GM23338 (cell line): ENCODE results near the gene BAZ1B. TPM values are rescaled to one million over a fixed set of nuclear protein-coding genes. Genes with fewer than 3 reads are reported as not detected.

Source experiments
- ATAC-seq: fragments of 200-7000 bp; cut with Tn5 transposase; 3 replicates; pipeline ENCODE4 v1.9.1; 2020
- DNase-seq: peaks from one replicate; pipeline ENCODE4 v3.0.0-alpha.2; 2015; ENCODE audit warnings: low spot score
- H2AFZ ChIP-seq: fragments of 200-600 bp; sonication (generic); 2 replicates; pipeline ENCODE4 v1.8.0; 2016; ENCODE audit warnings: antibody characterized with exemption, mild to moderate bottlenecking, moderate library complexity
- H3F3A ChIP-seq: fragments of 200-600 bp; sonication (generic); replicated peaks from 2 replicates; pipeline ENCODE4 v1.8.0; 2017; ENCODE audit warnings: antibody characterized with exemption, mixed run types, low read depth
- H3K27ac ChIP-seq: fragments of 200-600 bp; sonication (generic); 2 replicates; pipeline ENCODE4 v1.6.1; 2016; ENCODE audit warnings: low read depth
- H3K27me3 ChIP-seq: fragments of 200-600 bp; sonication (generic); 2 replicates; pipeline ENCODE4 v1.8.0; 2016; ENCODE audit warnings: mild to moderate bottlenecking, mixed run types, moderate library complexity; ENCODE audit not compliant: insufficient read depth
- H3K36me3 ChIP-seq: fragments of 200-600 bp; sonication (generic); 2 replicates; pipeline ENCODE4 v1.8.0; 2016; ENCODE audit warnings: mild to moderate bottlenecking; ENCODE audit not compliant: insufficient read depth
- H3K4me1 ChIP-seq: fragments of 200-600 bp; sonication (generic); 2 replicates; pipeline ENCODE4 v1.8.0; 2016; ENCODE audit warnings: mild to moderate bottlenecking, moderate library complexity; ENCODE audit not compliant: insufficient read depth
- H3K4me2 ChIP-seq: fragments of 200-600 bp; sonication (generic); 2 replicates; pipeline ENCODE4 v1.7.1; 2017; ENCODE audit warnings: mixed run types
- H3K4me3 ChIP-seq: fragments of 200-600 bp; sonication (generic); 2 replicates; pipeline ENCODE4 v1.6.1; 2016; ENCODE audit warnings: mixed run types
- H3K79me2 ChIP-seq: fragments of 200-600 bp; sonication (generic); replicated peaks from 2 replicates; pipeline ENCODE4 v1.8.0; 2017; ENCODE audit warnings: mild to moderate bottlenecking; ENCODE audit not compliant: insufficient read depth
- H3K9me2 ChIP-seq: fragments of 200-600 bp; sonication (generic); 2 replicates; pipeline ENCODE4 v1.8.0; 2017; ENCODE audit not compliant: insufficient read depth
- H4K20me1 ChIP-seq: fragments of 200-600 bp; sonication (generic); replicated peaks from 2 replicates; pipeline ENCODE4 v1.8.0; 2017; ENCODE audit warnings: mild to moderate bottlenecking; ENCODE audit not compliant: insufficient read depth
- H3K27ac Mint-ChIP-seq: 2 replicates; pipeline ENCODE4 v1.8.0; 2020; ENCODE audit warnings: inconsistent platforms, mild to moderate bottlenecking, moderate library complexity, mixed read lengths
- H3K27me3 Mint-ChIP-seq: 3 replicates; pipeline ENCODE4 v1.8.0; 2022; ENCODE audit warnings: low read depth, mild to moderate bottlenecking, moderate library complexity, mixed read lengths, inconsistent platforms; ENCODE audit not compliant: insufficient read depth, poor library complexity
- H3K36me3 Mint-ChIP-seq: 3 replicates; pipeline ENCODE4 v1.8.0; 2021; ENCODE audit warnings: low read depth, mild to moderate bottlenecking, inconsistent platforms, moderate library complexity, mixed read lengths
- H3K4me1 Mint-ChIP-seq: 3 replicates; pipeline ENCODE4 v1.8.0; 2020; ENCODE audit warnings: mild to moderate bottlenecking, inconsistent platforms, mixed read lengths
- H3K4me3 Mint-ChIP-seq: 3 replicates; pipeline ENCODE4 v1.8.0; 2021; ENCODE audit warnings: moderate library complexity, mild to moderate bottlenecking, inconsistent platforms, mixed read lengths
- H3K9me3 Mint-ChIP-seq: 3 replicates; pipeline ENCODE4 v1.8.0; 2020; ENCODE audit warnings: moderate library complexity, mild to moderate bottlenecking, inconsistent platforms, mixed read lengths
- CREB1 ChIP-seq: fragments of 250-450 bp; sonication (Bioruptor Pico); IDR thresholded peaks from 2 replicates; pipeline ENCODE4 v1.5.0; 2020; ENCODE audit warnings: low read depth, mild to moderate bottlenecking, moderate library complexity
- EZH2phosphoT487 ChIP-seq: fragments of 200-600 bp; sonication (generic); IDR thresholded peaks from one replicate; pipeline ENCODE4 v1.8.1; 2018; ENCODE audit warnings: antibody characterized with exemption; ENCODE audit not compliant: unreplicated experiment
- JUNB ChIP-seq: IDR thresholded peaks from one replicate; pipeline ENCODE4 v1.6.1; 2016; ENCODE audit warnings: antibody characterized with exemption; ENCODE audit not compliant: unreplicated experiment
- NANOG ChIP-seq: IDR thresholded peaks from 2 replicates; pipeline ENCODE4 v1.6.1; 2016; ENCODE audit warnings: antibody characterized with exemption, borderline replicate concordance
- POLR2AphosphoS5 ChIP-seq: IDR thresholded peaks from 2 replicates; pipeline ENCODE4 v1.6.1; 2016; ENCODE audit warnings: antibody characterized with exemption, low read depth
- REST ChIP-seq: IDR thresholded peaks from one replicate; pipeline ENCODE4 v1.6.1; 2018; ENCODE audit warnings: antibody characterized with exemption; ENCODE audit not compliant: unreplicated experiment
- ZNF114 ChIP-seq: fragments of 250-450 bp; sonication (Bioruptor Pico); IDR thresholded peaks from 2 replicates; pipeline ENCODE4 v1.5.0; 2020; ENCODE audit warnings: mild to moderate bottlenecking, moderate library complexity
- ZNF331 ChIP-seq: fragments of 250-450 bp; sonication (Bioruptor Pico); IDR thresholded peaks from 2 replicates; pipeline ENCODE4 v1.5.0; 2020; ENCODE audit warnings: low read depth, mild to moderate bottlenecking, moderate library complexity
- ZNF462 ChIP-seq: fragments of 250-450 bp; sonication (Bioruptor Pico); IDR thresholded peaks from 2 replicates; pipeline ENCODE4 v1.5.0; 2020; ENCODE audit warnings: mild to moderate bottlenecking, moderate library complexity
- polyA plus RNA-seq: library from polyadenylated mRNA; unstranded; fragments of >200 nt; fragmentation: Nextera tagmentation; extraction: Ambion mirVana; gene quantifications from 2 replicates; pipeline ENCODE4 v1.2.1, GENCODE V29; 2016
- total RNA-seq: library from RNA; depleted of rRNA; stranded (reverse); fragments of >200 nt; shearing (Covaris generic); gene quantifications from 2 replicates; pipeline ENCODE4 v1.2.3, GENCODE V29; 2014
- TF ChIP-seq, protein P1 (sequence below): IDR thresholded peaks from 2 replicates; pipeline ENCODE4 v1.6.1; 2016; ENCODE audit warnings: antibody characterized with exemption

Gene BAZ1B
- total and polyA plus RNA-seq, 2 experiments from 2014 or later: 40.4 to 70.7 TPM

GRCh38 chr7:73466112-73466511 is 56.0 kb downstream of the BAZ1B start:
- Histone ChIP-seq H3K27me3 (no peaks in the 10 kb centered on the region), H3K27ac (no peak overlapping the region), H3K79me2 (peaks cover 23% of the 10 kb centered on the region), H4K20me1 (peaks cover 44% of the 10 kb centered on the region), H3K4me2 (no peak overlapping the region), H3F3A (peaks cover 22% of the 10 kb centered on the region; the same call in 1 of the 2 replicates), H3K36me3 (peaks cover 95% of the 10 kb centered on the region), H3K9me2 (no peaks in the 10 kb centered on the region), H3K4me1 (no peaks in the 10 kb centered on the region), H3K4me3 (no peak overlapping the region), H2AFZ (no peak overlapping the region)
- TF ChIP-seq ZNF462 (no peak), EZH2phosphoT487 (no peak), ZNF331 (CRISPR knock-in tag) (no peak), JUNB (no peak), REST (no peak), POLR2AphosphoS5 (no peak), ZNF114 (no peak), CREB1 (no peak), NANOG (no peak)
- TF ChIP-seq, protein P1, sequence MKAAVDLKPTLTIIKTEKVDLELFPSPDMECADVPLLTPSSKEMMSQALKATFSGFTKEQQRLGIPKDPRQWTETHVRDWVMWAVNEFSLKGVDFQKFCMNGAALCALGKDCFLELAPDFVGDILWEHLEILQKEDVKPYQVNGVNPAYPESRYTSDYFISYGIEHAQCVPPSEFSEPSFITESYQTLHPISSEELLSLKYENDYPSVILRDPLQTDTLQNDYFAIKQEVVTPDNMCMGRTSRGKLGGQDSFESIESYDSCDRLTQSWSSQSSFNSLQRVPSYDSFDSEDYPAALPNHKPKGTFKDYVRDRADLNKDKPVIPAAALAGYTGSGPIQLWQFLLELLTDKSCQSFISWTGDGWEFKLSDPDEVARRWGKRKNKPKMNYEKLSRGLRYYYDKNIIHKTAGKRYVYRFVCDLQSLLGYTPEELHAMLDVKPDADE: no peak
- Mint-ChIP-seq H3K4me3 (no peak overlapping the region), H3K9me3 (no peaks in the 10 kb centered on the region), H3K27me3 (peaks cover 3% of the 10 kb centered on the region), H3K27ac (no peak overlapping the region), H3K4me1 (no peaks in the 10 kb centered on the region), H3K36me3 (peaks cover 97% of the 10 kb centered on the region)
- ATAC-seq: no peak
- no peak for DNase-seq
